ENCODE measurements around the gene GOLPH3.

GRCh38 chr5:32136342-32136741 lies 37.8 kb downstream of the GOLPH3 start:
- TF ChIP-seq, protein P1, sequence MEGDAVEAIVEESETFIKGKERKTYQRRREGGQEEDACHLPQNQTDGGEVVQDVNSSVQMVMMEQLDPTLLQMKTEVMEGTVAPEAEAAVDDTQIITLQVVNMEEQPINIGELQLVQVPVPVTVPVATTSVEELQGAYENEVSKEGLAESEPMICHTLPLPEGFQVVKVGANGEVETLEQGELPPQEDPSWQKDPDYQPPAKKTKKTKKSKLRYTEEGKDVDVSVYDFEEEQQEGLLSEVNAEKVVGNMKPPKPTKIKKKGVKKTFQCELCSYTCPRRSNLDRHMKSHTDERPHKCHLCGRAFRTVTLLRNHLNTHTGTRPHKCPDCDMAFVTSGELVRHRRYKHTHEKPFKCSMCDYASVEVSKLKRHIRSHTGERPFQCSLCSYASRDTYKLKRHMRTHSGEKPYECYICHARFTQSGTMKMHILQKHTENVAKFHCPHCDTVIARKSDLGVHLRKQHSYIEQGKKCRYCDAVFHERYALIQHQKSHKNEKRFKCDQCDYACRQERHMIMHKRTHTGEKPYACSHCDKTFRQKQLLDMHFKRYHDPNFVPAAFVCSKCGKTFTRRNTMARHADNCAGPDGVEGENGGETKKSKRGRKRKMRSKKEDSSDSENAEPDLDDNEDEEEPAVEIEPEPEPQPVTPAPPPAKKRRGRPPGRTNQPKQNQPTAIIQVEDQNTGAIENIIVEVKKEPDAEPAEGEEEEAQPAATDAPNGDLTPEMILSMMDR (IDR thresholded peaks at IDR 0.05), result no peak
- TF ChIP-seq POLR2A (IDR thresholded peaks at IDR 0.05), result no peak

Data from ovary (tissue), 3 donors.